Activated CD8-positive, alpha-beta memory T cell treated with anti-CD3 and anti-CD28 coated beads for 48 hours (primary cell): Measurements from ENCODE around the gene SIGLEC1.
A peak's percentile ranks its signal among the peaks of the same experiment; 100 is the strongest.

Experiments used
- DNase-seq, 3 experiments: peaks; one replicate each; pipeline ENCODE4 v3.0.0-alpha.2; 2020; ENCODE audit warnings: low read depth in 2 of 3, low spot score in 2 of 3

SIGLEC1 gene

GRCh38 chr20:3729378-3729777 lies 17.0 kb upstream of the SIGLEC1 start:
- DNase-seq: no peak

GRCh38 chr20:3728876-3729275 lies 16.5 kb upstream of the SIGLEC1 start:
- DNase-seq: no peak

GRCh38 chr20:3728354-3728753 lies 16.0 kb upstream of the SIGLEC1 start:
- DNase-seq: no peak

- no peak for DNase-seq
These were observed 15.1 kb upstream of the SIGLEC1 start for GRCh38 chr20:3727401-3728021.

- no peak for DNase-seq
These were observed 12.0 kb upstream of the SIGLEC1 start for GRCh38 chr20:3724356-3724755.

- no peak for DNase-seq
These were observed 10.9 kb upstream of the SIGLEC1 start for GRCh38 chr20:3723284-3723683.

GRCh38 chr20:3721912-3722311 lies 9.5 kb upstream of the SIGLEC1 start:
- no peak for DNase-seq

GRCh38 chr20:3720626-3721025 lies 8.2 kb upstream of the SIGLEC1 start:
- no peak for DNase-seq

GRCh38 chr20:3720068-3720467 lies 7.7 kb upstream of the SIGLEC1 start:
- DNase-seq: no peak

- DNase-seq: no peak
These were observed 6.6 kb upstream of the SIGLEC1 start for GRCh38 chr20:3719046-3719445.

- no peak for DNase-seq
These were observed 3.9 kb upstream of the SIGLEC1 start for GRCh38 chr20:3716195-3716834.

GRCh38 chr20:3714092-3714491 lies 1.7 kb upstream of the SIGLEC1 start:
- DNase-seq: no peak

GRCh38 chr20:3711484-3711941 lies 887 bp downstream of the SIGLEC1 start:
- DNase-seq: no peak

- DNase-seq: peak; percentile 42 to 94 (median 94)
These were observed 1.5 kb downstream of the SIGLEC1 start for GRCh38 chr20:3710703-3711483.

- no peak for DNase-seq
These were observed 2.4 kb downstream of the SIGLEC1 start for GRCh38 chr20:3710011-3710466.

- DNase-seq: no peak
These were observed 4.9 kb downstream of the SIGLEC1 start for GRCh38 chr20:3707508-3707899.

- no peak for DNase-seq
These were observed 5.5 kb downstream of the SIGLEC1 start for GRCh38 chr20:3706774-3707507.

GRCh38 chr20:3705970-3706739 lies 6.2 kb downstream of the SIGLEC1 start:
- DNase-seq: no peak

GRCh38 chr20:3705491-3705969 lies 6.9 kb downstream of the SIGLEC1 start:
- DNase-seq: no peak

GRCh38 chr20:3704087-3704486 lies 8.3 kb downstream of the SIGLEC1 start:
- DNase-seq: no peak
